Renal cortex interstitium (tissue), 15 donors: ENCODE data around the gene MORF4L2. TPM values are rescaled to one million over a fixed set of nuclear protein-coding genes. Genes with fewer than 3 reads are reported as not detected.
A peak's percentile ranks its signal among the peaks of the same experiment; 100 is the strongest.

ENCODE experiments used
- DNase-seq, 11 donors: peaks; one replicate each; pipeline ENCODE4 v3.0.0-alpha.2; 2013; ENCODE audit warnings: low read depth in 9 of 11, low spot score in 4 of 11; ENCODE audit errors: extremely low read depth in 1 of 11
- long read RNA-seq, 16 experiments: transcript quantifications; one replicate each; lab custom pipeline, GENCODE V29; 2026
- polyA plus RNA-seq, 3 donors: library from polyadenylated mRNA; unstranded; fragments of 120-200 nt; gene quantifications; one replicate each; pipeline ENCODE4 v1.2.1, GENCODE V29; 2013; ENCODE audit not compliant: insufficient read length in 3 of 3

MORF4L2 gene, protein sequence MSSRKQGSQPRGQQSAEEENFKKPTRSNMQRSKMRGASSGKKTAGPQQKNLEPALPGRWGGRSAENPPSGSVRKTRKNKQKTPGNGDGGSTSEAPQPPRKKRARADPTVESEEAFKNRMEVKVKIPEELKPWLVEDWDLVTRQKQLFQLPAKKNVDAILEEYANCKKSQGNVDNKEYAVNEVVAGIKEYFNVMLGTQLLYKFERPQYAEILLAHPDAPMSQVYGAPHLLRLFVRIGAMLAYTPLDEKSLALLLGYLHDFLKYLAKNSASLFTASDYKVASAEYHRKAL
- 100 to 1,000 TPM; 307 to 357 (median 325) TPM for polyA plus RNA-seq
- long read RNA-seq, donor 1, transcript MORF4L2-206 (4 exons, 1,965 nt) = minor isoform, 5 of 40 reads
- long read RNA-seq, donor 1, transcript MORF4L2-203 (4 exons, 1,983 nt) = minor isoform, 10 of 40 reads
- long read RNA-seq, donor 1, transcript MORF4L2-201 (4 exons, 1,824 nt) = minor isoform, 7 of 40 reads
- long read RNA-seq, donor 1, transcript MORF4L2-215 (4 exons, 451 nt) = major isoform, 12 of 40 reads
- long read RNA-seq, donor 1, partial matches to known transcripts = 0 of 40 reads
- long read RNA-seq, donor 1, other reads (novel, unspliced or antisense) = 0 of 40 reads
- long read RNA-seq, donor 2, transcript MORF4L2-203 (4 exons, 1,983 nt) = minor isoform, 9 of 46 reads
- long read RNA-seq, donor 2, transcript MORF4L2-215 (4 exons, 451 nt) = major isoform, 20 of 46 reads
- long read RNA-seq, donor 2, partial matches to known transcripts = 0 of 46 reads
- long read RNA-seq, donor 2, other reads (novel, unspliced or antisense) = 0 of 46 reads
- long read RNA-seq, donor 3, transcript MORF4L2-206 (4 exons, 1,965 nt) = minor isoform, 11 of 90 reads
- long read RNA-seq, donor 3, transcript MORF4L2-201 (4 exons, 1,824 nt) = minor isoform, 13 of 90 reads
- long read RNA-seq, donor 3, transcript MORF4L2-215 (4 exons, 451 nt) = major isoform, 39 of 90 reads
- long read RNA-seq, donor 3, transcript MORF4L2-203 (4 exons, 1,983 nt) = minor isoform, 18 of 90 reads
- long read RNA-seq, donor 3, partial matches to known transcripts = 0 of 90 reads
- long read RNA-seq, donor 3, other reads (novel, unspliced or antisense) = 0 of 90 reads
- long read RNA-seq, donor 4, transcript MORF4L2-203 (4 exons, 1,983 nt) = minor isoform, 15 of 77 reads
- long read RNA-seq, donor 4, transcript MORF4L2-215 (4 exons, 451 nt) = major isoform, 28 of 77 reads
- long read RNA-seq, donor 4, transcript MORF4L2-201 (4 exons, 1,824 nt) = minor isoform, 10 of 77 reads
- long read RNA-seq, donor 4, partial matches to known transcripts = 8 of 77 reads
- long read RNA-seq, donor 4, other reads (novel, unspliced or antisense) = 5 of 77 reads
- long read RNA-seq, donor 5, transcript MORF4L2-201 (4 exons, 1,824 nt) = minor isoform, 18 of 190 reads
- long read RNA-seq, donor 5, transcript MORF4L2-203 (4 exons, 1,983 nt) = minor isoform, 33 of 190 reads
- long read RNA-seq, donor 5, transcript MORF4L2-206 (4 exons, 1,965 nt) = minor isoform, 11 of 190 reads
- long read RNA-seq, donor 5, transcript MORF4L2-215 (4 exons, 451 nt) = major isoform, 55 of 190 reads
- long read RNA-seq, donor 5, partial matches to known transcripts = 50 of 190 reads
- long read RNA-seq, donor 5, other reads (novel, unspliced or antisense) = 8 of 190 reads
- long read RNA-seq, donor 6, transcript MORF4L2-201 (4 exons, 1,824 nt) = minor isoform, 9 of 81 reads
- long read RNA-seq, donor 6, transcript MORF4L2-206 (4 exons, 1,965 nt) = minor isoform, 6 of 81 reads
- long read RNA-seq, donor 6, transcript MORF4L2-215 (4 exons, 451 nt) = major isoform, 22 of 81 reads
- long read RNA-seq, donor 6, transcript MORF4L2-203 (4 exons, 1,983 nt) = minor isoform, 16 of 81 reads
- long read RNA-seq, donor 6, partial matches to known transcripts = 18 of 81 reads
- long read RNA-seq, donor 6, other reads (novel, unspliced or antisense) = 0 of 81 reads
- long read RNA-seq, donor 7, transcript MORF4L2-203 (4 exons, 1,983 nt) = minor isoform, 15 of 100 reads
- long read RNA-seq, donor 7, transcript MORF4L2-201 (4 exons, 1,824 nt) = minor isoform, 15 of 100 reads
- long read RNA-seq, donor 7, transcript MORF4L2-215 (4 exons, 451 nt) = major isoform, 41 of 100 reads
- long read RNA-seq, donor 7, transcript MORF4L2-206 (4 exons, 1,965 nt) = minor isoform, 5 of 100 reads
- long read RNA-seq, donor 7, partial matches to known transcripts = 8 of 100 reads
- long read RNA-seq, donor 7, other reads (novel, unspliced or antisense) = 5 of 100 reads
- long read RNA-seq, donor 8, transcript MORF4L2-215 (4 exons, 451 nt) = major isoform, 51 of 161 reads
- long read RNA-seq, donor 8, transcript MORF4L2-203 (4 exons, 1,983 nt) = minor isoform, 33 of 161 reads
- long read RNA-seq, donor 8, transcript MORF4L2-206 (4 exons, 1,965 nt) = minor isoform, 9 of 161 reads
- long read RNA-seq, donor 8, transcript MORF4L2-201 (4 exons, 1,824 nt) = minor isoform, 21 of 161 reads
- long read RNA-seq, donor 8, partial matches to known transcripts = 15 of 161 reads
- long read RNA-seq, donor 8, other reads (novel, unspliced or antisense) = 16 of 161 reads
- long read RNA-seq, donor 9, transcript MORF4L2-201 (4 exons, 1,824 nt) = minor isoform, 8 of 73 reads
- long read RNA-seq, donor 9, transcript MORF4L2-203 (4 exons, 1,983 nt) = minor isoform, 10 of 73 reads
- long read RNA-seq, donor 9, transcript MORF4L2-215 (4 exons, 451 nt) = major isoform, 35 of 73 reads
- long read RNA-seq, donor 9, transcript MORF4L2-206 (4 exons, 1,965 nt) = minor isoform, 7 of 73 reads
- long read RNA-seq, donor 9, partial matches to known transcripts = 0 of 73 reads
- long read RNA-seq, donor 9, other reads (novel, unspliced or antisense) = 0 of 73 reads
- long read RNA-seq, donor 10, transcript MORF4L2-203 (4 exons, 1,983 nt) = minor isoform, 15 of 87 reads
- long read RNA-seq, donor 10, transcript MORF4L2-215 (4 exons, 451 nt) = major isoform, 33 of 87 reads
- long read RNA-seq, donor 10, transcript MORF4L2-206 (4 exons, 1,965 nt) = minor isoform, 6 of 87 reads
- long read RNA-seq, donor 10, transcript MORF4L2-201 (4 exons, 1,824 nt) = minor isoform, 12 of 87 reads
- long read RNA-seq, donor 10, partial matches to known transcripts = 0 of 87 reads
- long read RNA-seq, donor 10, other reads (novel, unspliced or antisense) = 5 of 87 reads
- long read RNA-seq, donor 11, transcript MORF4L2-215 (4 exons, 451 nt) = major isoform, 28 of 62 reads
- long read RNA-seq, donor 11, transcript MORF4L2-203 (4 exons, 1,983 nt) = minor isoform, 18 of 62 reads
- long read RNA-seq, donor 11, partial matches to known transcripts = 0 of 62 reads
- long read RNA-seq, donor 11, other reads (novel, unspliced or antisense) = 0 of 62 reads
- long read RNA-seq, donor 12, transcript MORF4L2-201 (4 exons, 1,824 nt) = minor isoform, 6 of 34 reads
- long read RNA-seq, donor 12, transcript MORF4L2-215 (4 exons, 451 nt) = major isoform, 15 of 34 reads
- long read RNA-seq, donor 12, partial matches to known transcripts = 6 of 34 reads
- long read RNA-seq, donor 12, other reads (novel, unspliced or antisense) = 0 of 34 reads
- long read RNA-seq, donor 13, transcript MORF4L2-203 (4 exons, 1,983 nt) = minor isoform, 23 of 123 reads
- long read RNA-seq, donor 13, transcript MORF4L2-215 (4 exons, 451 nt) = major isoform, 52 of 123 reads
- long read RNA-seq, donor 13, transcript MORF4L2-201 (4 exons, 1,824 nt) = minor isoform, 19 of 123 reads
- long read RNA-seq, donor 13, transcript MORF4L2-206 (4 exons, 1,965 nt) = minor isoform, 10 of 123 reads
- long read RNA-seq, donor 13, partial matches to known transcripts = 0 of 123 reads
- long read RNA-seq, donor 13, other reads (novel, unspliced or antisense) = 0 of 123 reads
- long read RNA-seq, donor 14, transcript MORF4L2-201 (4 exons, 1,824 nt) = minor isoform, 14 of 69 reads
- long read RNA-seq, donor 14, transcript MORF4L2-203 (4 exons, 1,983 nt) = minor isoform, 12 of 69 reads
- long read RNA-seq, donor 14, transcript MORF4L2-215 (4 exons, 451 nt) = major isoform, 34 of 69 reads
- long read RNA-seq, donor 14, partial matches to known transcripts = 0 of 69 reads
- long read RNA-seq, donor 14, other reads (novel, unspliced or antisense) = 0 of 69 reads
- long read RNA-seq, donor 15, transcript MORF4L2-215 (4 exons, 451 nt) = major isoform, 16 of 36 reads
- long read RNA-seq, donor 15, transcript MORF4L2-201 (4 exons, 1,824 nt) = minor isoform, 5 of 36 reads
- long read RNA-seq, donor 15, transcript MORF4L2-203 (4 exons, 1,983 nt) = minor isoform, 6 of 36 reads
- long read RNA-seq, donor 15, partial matches to known transcripts = 0 of 36 reads
- long read RNA-seq, donor 15, other reads (novel, unspliced or antisense) = 0 of 36 reads
- long read RNA-seq, donor 16, transcript MORF4L2-203 (4 exons, 1,983 nt) = minor isoform, 45 of 243 reads
- long read RNA-seq, donor 16, transcript MORF4L2-215 (4 exons, 451 nt) = major isoform, 78 of 243 reads
- long read RNA-seq, donor 16, transcript MORF4L2-201 (4 exons, 1,824 nt) = minor isoform, 32 of 243 reads
- long read RNA-seq, donor 16, transcript MORF4L2-206 (4 exons, 1,965 nt) = minor isoform, 18 of 243 reads
- long read RNA-seq, donor 16, partial matches to known transcripts = 30 of 243 reads
- long read RNA-seq, donor 16, other reads (novel, unspliced or antisense) = 18 of 243 reads

- peak; percentile 75 to 95 (median 86) for DNase-seq
Observed at GRCh38 chrX:103686199-103687072, at the start of gene MORF4L2. Gene MORF4L2 (minus strand): TSS chrX:103686699. CDS start chrX:103677027, 9,672 bp downstream.

DNA sequence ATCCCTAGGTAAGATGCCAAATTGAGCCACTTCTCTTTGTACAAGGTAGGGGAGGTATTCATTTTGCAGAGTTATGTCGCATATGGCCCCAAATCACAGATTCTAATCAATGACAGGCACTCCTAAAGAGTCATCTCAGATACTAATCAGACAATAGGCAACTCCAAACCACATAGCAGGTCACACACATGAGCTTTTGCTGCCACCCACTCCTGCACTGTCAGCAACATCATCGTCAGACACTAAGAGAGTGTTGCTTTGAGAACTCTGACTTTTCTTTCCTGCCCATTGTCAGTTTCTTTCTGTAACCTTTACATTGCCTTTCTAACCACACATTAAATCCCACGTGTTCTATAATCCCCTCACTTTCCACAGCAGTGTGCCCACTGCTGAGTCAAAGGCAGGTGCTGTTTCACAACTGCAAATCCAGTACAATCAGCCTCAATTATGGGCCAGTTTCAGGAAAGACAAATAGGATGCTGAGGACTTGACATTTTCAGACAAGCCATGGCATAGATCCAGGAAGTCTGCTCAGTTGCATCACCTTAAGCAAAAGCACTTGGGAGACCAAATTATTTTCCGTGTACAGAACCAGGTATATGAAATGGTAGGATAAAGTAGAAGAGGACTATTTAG is 47.7 kb upstream of the MORF4L2 start:
- DNase-seq = no peak

DNA sequence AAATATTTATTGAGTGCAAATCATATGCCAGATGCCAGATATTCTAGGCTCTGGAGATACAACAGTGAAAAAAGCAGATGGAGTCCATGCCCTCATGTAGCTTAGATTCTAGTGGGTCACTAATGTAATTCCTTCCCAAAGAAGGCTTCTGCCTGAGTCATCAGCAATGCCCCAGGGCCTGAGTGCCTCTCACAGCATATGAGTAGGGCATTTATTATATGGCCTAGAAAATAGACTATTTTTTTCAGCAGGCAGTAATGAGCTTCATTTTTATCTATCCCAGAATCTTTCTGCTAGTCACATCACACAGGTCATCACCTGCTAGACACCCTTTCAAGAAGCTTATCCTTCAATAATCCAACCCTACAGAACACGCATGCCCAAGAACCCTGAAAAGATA is 46.5 kb upstream of the MORF4L2 start:
- no peak for DNase-seq

- DNase-seq = no peak
Observed at GRCh38 chrX:103730796-103731493, 44.4 kb upstream of the MORF4L2 start.

DNA sequence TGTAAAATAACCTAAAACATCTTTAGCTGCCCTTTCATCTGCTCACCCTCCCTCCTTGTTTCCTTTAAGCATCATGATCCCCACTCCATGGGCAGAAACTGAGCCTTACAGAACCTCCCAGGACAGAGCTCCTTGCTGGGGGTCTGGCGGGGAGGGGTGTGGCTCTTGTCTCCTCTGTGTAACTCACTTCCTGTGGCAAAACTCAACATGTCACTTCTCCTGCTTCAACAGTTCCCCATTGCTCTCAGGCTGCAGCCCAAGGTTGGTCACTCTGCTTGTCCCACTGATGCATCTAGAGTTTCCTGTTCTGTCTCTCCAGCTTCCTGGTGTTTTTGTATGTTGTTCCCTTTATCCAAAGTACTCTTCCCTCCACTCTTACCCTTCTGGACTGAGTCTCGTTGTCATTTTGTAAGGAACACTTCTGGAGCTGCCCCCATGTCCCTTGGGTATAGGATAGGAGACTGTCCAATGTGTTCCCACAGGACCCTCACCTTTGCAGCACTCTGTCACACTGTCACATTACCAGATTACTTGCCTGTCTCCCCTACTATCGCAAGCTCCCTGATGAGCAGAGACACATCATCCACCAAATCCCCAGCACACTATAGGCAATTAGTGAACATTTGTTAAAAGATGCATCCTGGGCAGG is 43.8 kb upstream of the MORF4L2 start:
- no peak for DNase-seq

- DNase-seq = no peak
Observed at GRCh38 chrX:103729015-103729414, 42.5 kb upstream of the MORF4L2 start.

DNA sequence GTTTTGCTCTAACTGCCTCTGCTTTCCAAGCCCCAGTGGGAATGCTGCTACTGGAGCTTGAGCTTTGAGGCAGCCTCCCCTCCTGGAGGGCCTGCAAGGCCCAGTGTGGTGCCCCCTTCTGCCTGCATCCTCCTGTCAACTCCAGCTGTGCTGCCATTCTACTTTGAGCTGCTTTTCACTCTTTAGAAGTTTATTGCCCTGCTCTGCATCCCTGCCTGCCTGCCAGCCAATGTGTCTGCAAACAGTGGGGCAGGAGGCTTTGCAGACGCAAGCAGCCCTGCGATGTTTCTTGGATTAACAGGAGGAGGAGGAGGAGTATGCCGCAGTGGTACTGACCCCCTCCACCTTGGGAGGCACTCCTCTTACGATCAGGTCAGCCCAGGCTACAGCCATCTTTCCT is 40.6 kb upstream of the MORF4L2 start:
- no peak for DNase-seq

- no peak for DNase-seq
Observed at GRCh38 chrX:103726477-103726876, 40.0 kb upstream of the MORF4L2 start.

DNA sequence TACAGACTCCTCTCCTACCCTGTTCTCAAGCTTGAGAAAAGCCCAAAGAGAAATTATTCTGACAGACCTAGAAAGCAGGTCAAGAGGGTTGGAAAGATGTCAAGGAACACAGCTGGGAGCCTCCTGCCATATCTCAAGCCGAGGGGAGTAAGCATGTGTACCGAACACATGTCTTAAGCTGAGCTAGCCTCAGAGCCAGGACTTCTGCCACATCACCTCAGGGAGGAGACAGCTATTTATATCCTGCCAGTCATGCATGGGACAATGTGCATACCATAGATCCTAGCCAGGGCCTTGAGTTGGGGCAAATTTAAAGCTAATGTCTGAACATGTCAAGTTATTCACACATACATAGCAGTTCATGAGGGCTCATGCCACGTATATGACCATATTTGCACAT is 36.0 kb upstream of the MORF4L2 start:
- no peak for DNase-seq

DNA sequence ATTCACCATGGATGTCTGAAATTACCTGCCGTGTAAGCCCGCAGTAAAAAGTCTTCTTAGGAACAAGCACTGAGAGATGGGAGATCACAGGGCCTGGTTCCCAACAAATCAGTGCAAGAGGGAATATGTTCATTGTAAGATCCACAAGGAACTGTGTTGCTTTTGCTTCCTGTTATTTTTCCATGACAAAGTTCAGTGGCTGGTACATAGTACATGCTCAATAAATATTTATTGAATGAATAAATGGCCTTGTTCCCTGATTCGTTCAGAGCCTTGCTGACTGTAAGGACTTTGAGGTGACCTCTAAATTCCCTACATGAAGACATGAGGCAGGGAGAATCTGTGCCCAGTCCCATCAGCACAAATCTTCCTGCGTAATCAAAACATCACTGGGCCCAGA is 31.6 kb upstream of the MORF4L2 start:
- DNase-seq = no peak
